Trophoblast cell (in vitro differentiated cells and primary cell): ENCODE data around the gene PSPC1.
"Not testable (repeated sequence)": the region's sequence is repeated elsewhere in the genome, so short reads cannot be mapped to it uniquely, and the experiment has no call there.

Experiments
- DNase-seq, 2 donors: peaks; one replicate each; pipeline ENCODE4 v3.0.0-alpha.2; 2016
- H2AFZ ChIP-seq: 2 replicates; pipeline ENCODE4 v1.6.1; 2013; ENCODE audit warnings: low read length, moderate library complexity, mild to moderate bottlenecking; ENCODE audit not compliant: insufficient read depth, poor library complexity
- H2AK5ac ChIP-seq: 2 replicates; pipeline ENCODE4 v1.6.1; 2013; ENCODE audit warnings: mild to moderate bottlenecking, low read length
- H2BK120ac ChIP-seq: 2 replicates; pipeline ENCODE4 v1.6.1; 2013; ENCODE audit warnings: low read length, mild to moderate bottlenecking, moderate library complexity; ENCODE audit not compliant: insufficient read depth, poor library complexity
- H2BK12ac ChIP-seq: 2 replicates; pipeline ENCODE4 v1.6.1; 2013; ENCODE audit warnings: mild to moderate bottlenecking, low read length, moderate library complexity
- H2BK5ac ChIP-seq: 2 replicates; pipeline ENCODE4 v1.6.1; 2013; ENCODE audit warnings: low read length, low read depth, moderate library complexity, mild to moderate bottlenecking; ENCODE audit not compliant: poor library complexity
- H3K14ac ChIP-seq: 2 replicates; pipeline ENCODE4 v1.6.1; 2013; ENCODE audit warnings: mild to moderate bottlenecking, low read length
- H3K18ac ChIP-seq: 2 replicates; pipeline ENCODE4 v1.6.1; 2013; ENCODE audit warnings: mild to moderate bottlenecking, low read length
- H3K23ac ChIP-seq: 2 replicates; pipeline ENCODE4 v1.6.1; 2013; ENCODE audit warnings: low read length
- H3K27ac ChIP-seq: 2 replicates; pipeline ENCODE4 v1.5.1; 2013; ENCODE audit warnings: low read depth, mild to moderate bottlenecking, inconsistent platforms, low read length, moderate library complexity
- H3K27me3 ChIP-seq: 2 replicates; pipeline ENCODE4 v1.6.1; 2013; ENCODE audit warnings: inconsistent platforms, mild to moderate bottlenecking, low read length, moderate library complexity; ENCODE audit not compliant: insufficient read depth
- H3K36me3 ChIP-seq, 2 experiments: 1 replicate in 1 of 2; 2 replicates in 1 of 2; pipeline ENCODE4 v1.6.1; 2013; ENCODE audit warnings: low read length in 2 of 2, mild to moderate bottlenecking in 2 of 2, moderate library complexity in 1 of 2; ENCODE audit not compliant: insufficient read depth in 2 of 2, control insufficient read depth in 1 of 2
- H3K4ac ChIP-seq: 2 replicates; pipeline ENCODE4 v1.6.1; 2013; ENCODE audit warnings: low read depth, mild to moderate bottlenecking, low read length, moderate library complexity
- H3K4me1 ChIP-seq, 2 experiments: 1 replicate in 1 of 2; 2 replicates in 1 of 2; pipeline ENCODE4 v1.6.1; 2013; ENCODE audit warnings: low read length in 2 of 2, mild to moderate bottlenecking in 2 of 2, moderate library complexity in 1 of 2; ENCODE audit not compliant: insufficient read depth in 2 of 2, control insufficient read depth in 1 of 2
- H3K4me2 ChIP-seq: 2 replicates; pipeline ENCODE4 v1.6.1; 2013; ENCODE audit warnings: inconsistent platforms, mild to moderate bottlenecking, low read length, moderate library complexity
- H3K4me3 ChIP-seq: 2 replicates; pipeline ENCODE4 v1.5.1; 2013; ENCODE audit warnings: mild to moderate bottlenecking, low read depth, low read length, inconsistent platforms
- H3K79me1 ChIP-seq: one replicate; pipeline ENCODE4 v1.6.1; 2013; ENCODE audit warnings: low read length
- H3K79me2 ChIP-seq: 2 replicates; pipeline ENCODE4 v1.6.1; 2013; ENCODE audit warnings: low read length, mild to moderate bottlenecking; ENCODE audit not compliant: control insufficient read depth, insufficient read depth, poor library complexity
- H3K9ac ChIP-seq: 2 replicates; pipeline ENCODE4 v1.6.1; 2013; ENCODE audit warnings: mild to moderate bottlenecking, low read length
- H3K9me3 ChIP-seq: 2 replicates; pipeline ENCODE4 v1.6.1; 2013; ENCODE audit warnings: low read depth, mild to moderate bottlenecking, control low read depth, inconsistent platforms, low read length; ENCODE audit not compliant: insufficient read depth
- H4K12ac ChIP-seq: 2 replicates; pipeline ENCODE4 v1.6.1; 2013; ENCODE audit warnings: low read depth, mild to moderate bottlenecking, low read length, moderate library complexity
- H4K8ac ChIP-seq: 2 replicates; pipeline ENCODE4 v1.6.1; 2013; ENCODE audit warnings: low read depth, mild to moderate bottlenecking, low read length, moderate library complexity
- H4K91ac ChIP-seq: one replicate; pipeline ENCODE4 v1.6.1; 2013; ENCODE audit warnings: low read depth, mild to moderate bottlenecking, low read length, moderate library complexity
- WGBS: extraction: QIAGEN DNeasy Blood & Tissue Kit; methylation state at CpG from one replicate; pipeline ENCODE4 v1.1.7; 2013; ENCODE audit warnings: missing lambda C conversion rate; ENCODE audit not compliant: insufficient read length, insufficient coverage; ENCODE audit errors: extremely low coverage; 5-methylcytosine and 5-hydroxymethylcytosine counted together

The PSPC1 gene

DNA sequence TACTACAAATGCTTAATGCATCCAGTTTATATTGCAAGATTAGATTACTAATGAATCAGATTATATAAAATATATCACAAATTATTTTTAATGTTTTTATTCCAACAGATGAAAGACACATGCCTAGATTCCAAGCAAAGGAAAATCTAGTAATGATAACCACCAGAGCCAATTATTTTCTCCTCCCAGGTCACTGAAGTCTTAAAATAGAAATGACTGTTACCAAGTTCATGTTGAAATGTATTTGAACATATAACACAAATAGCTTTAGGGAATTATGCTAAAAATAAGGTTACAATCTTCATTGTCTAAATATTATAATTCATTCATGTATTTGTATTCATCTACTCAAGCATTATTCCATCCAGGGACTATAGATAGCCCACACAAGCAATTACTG, 73.0 kb downstream of the PSPC1 start:
- H2AK5ac ChIP-seq, H4K12ac ChIP-seq, H3K9ac ChIP-seq, H2AFZ ChIP-seq, H3K14ac ChIP-seq, H3K4me3 ChIP-seq, H2BK12ac ChIP-seq, H3K27ac ChIP-seq, H3K4me2 ChIP-seq, H3K23ac ChIP-seq, H3K9me3 ChIP-seq, H4K91ac ChIP-seq, DNase-seq, H2BK5ac ChIP-seq, H3K4ac ChIP-seq, H3K36me3 ChIP-seq, H3K4me1 ChIP-seq, H4K8ac ChIP-seq, H3K79me2 ChIP-seq, H2BK120ac ChIP-seq, H3K79me1 ChIP-seq, H3K27me3 ChIP-seq, H3K18ac ChIP-seq: not testable (repeated sequence)

DNA sequence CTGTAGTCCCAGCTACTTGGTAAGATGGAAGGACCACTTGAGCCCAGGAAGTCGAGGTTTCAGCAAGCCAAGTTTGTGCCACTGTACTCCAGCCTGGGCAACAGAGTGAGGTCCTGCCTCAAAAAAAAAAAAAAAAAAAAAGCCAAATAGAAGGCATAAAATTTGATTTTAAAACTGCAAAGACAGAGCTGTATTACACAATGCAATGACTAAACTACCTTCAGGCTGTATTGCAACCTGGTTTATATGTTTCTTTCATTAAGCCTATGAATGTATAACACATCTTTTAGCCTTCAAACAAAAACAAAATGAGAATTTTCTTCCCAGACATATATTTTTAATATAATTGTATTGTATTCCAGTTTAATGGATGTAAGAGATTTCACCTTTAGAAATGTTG, 73.7 kb downstream of the PSPC1 start:
- H2AFZ ChIP-seq, H3K27me3 ChIP-seq, H4K8ac ChIP-seq, H3K79me1 ChIP-seq, H2AK5ac ChIP-seq, H2BK5ac ChIP-seq, H3K9ac ChIP-seq, H3K9me3 ChIP-seq, H3K4ac ChIP-seq, H3K18ac ChIP-seq, H3K23ac ChIP-seq, H2BK120ac ChIP-seq, H3K79me2 ChIP-seq, H4K91ac ChIP-seq, H3K14ac ChIP-seq, H3K4me1 ChIP-seq, H4K12ac ChIP-seq, H3K4me3 ChIP-seq, H3K4me2 ChIP-seq, H2BK12ac ChIP-seq, H3K36me3 ChIP-seq, H3K27ac ChIP-seq: not testable (repeated sequence)
- no CpG with 5 or more reads among the region's 1 CpG for WGBS
- peak in 1 of 2 donors; percentile 25 for DNase-seq

DNA sequence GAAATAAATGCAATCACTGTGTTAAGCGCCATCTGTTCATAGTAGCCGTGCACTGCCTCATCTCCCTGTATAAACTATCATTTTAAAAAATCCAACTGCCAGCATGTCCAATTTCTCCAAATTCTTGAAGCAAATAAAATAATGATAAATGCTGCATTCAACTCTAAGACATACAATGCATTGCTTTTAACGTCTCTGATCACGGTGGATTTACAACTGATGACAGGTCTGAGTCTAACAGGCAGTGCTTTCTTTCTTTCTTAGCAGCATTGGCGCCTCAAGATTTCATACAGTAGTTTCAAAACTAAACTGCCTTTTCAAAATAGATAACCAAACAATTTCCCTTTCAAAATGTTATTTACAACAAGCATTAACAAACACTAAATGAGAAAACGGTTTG, 78.5 kb downstream of the PSPC1 start:
- not testable (repeated sequence) for H3K79me2 ChIP-seq, H3K27me3 ChIP-seq, H3K4me3 ChIP-seq, H3K27ac ChIP-seq, H2BK5ac ChIP-seq, H3K18ac ChIP-seq, H3K4ac ChIP-seq, H2AFZ ChIP-seq, H3K36me3 ChIP-seq, H2BK12ac ChIP-seq, H3K23ac ChIP-seq, H3K14ac ChIP-seq, H3K9me3 ChIP-seq, DNase-seq, H2BK120ac ChIP-seq, H3K79me1 ChIP-seq, H4K8ac ChIP-seq, H4K91ac ChIP-seq, H3K9ac ChIP-seq, H3K4me2 ChIP-seq, H4K12ac ChIP-seq, H2AK5ac ChIP-seq, H3K4me1 ChIP-seq
- no CpG with 5 or more reads among the region's 6 CpGs for WGBS

DNA sequence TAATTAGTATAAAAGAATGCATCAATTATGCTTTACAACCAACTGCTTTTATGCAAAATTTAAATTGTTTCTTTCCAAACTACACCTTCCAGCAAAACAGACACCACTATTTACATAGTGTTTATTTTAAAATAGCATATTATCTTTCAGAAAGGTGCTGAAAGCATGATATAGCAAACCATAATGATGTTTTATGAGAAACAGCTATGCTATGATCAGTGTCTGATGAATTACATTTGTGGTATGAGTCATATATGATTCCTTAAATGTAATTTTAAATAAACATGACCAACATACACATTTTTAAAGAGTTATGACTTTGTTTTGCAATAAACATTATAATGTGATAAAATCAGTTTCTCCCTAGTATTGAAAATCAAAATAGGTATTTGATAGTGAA, 81.1 kb downstream of the PSPC1 start:
- H3K9me3 ChIP-seq, H3K9ac ChIP-seq, H2BK12ac ChIP-seq, H2BK120ac ChIP-seq, H3K18ac ChIP-seq, H4K91ac ChIP-seq, H3K27me3 ChIP-seq, H4K8ac ChIP-seq, H4K12ac ChIP-seq, H3K79me1 ChIP-seq, H2BK5ac ChIP-seq, H2AK5ac ChIP-seq, H3K36me3 ChIP-seq, H3K27ac ChIP-seq, H3K23ac ChIP-seq, H3K4me1 ChIP-seq, DNase-seq, H3K14ac ChIP-seq, H3K4ac ChIP-seq, H3K79me2 ChIP-seq, H3K4me2 ChIP-seq, H2AFZ ChIP-seq, H3K4me3 ChIP-seq: not testable (repeated sequence)

DNA sequence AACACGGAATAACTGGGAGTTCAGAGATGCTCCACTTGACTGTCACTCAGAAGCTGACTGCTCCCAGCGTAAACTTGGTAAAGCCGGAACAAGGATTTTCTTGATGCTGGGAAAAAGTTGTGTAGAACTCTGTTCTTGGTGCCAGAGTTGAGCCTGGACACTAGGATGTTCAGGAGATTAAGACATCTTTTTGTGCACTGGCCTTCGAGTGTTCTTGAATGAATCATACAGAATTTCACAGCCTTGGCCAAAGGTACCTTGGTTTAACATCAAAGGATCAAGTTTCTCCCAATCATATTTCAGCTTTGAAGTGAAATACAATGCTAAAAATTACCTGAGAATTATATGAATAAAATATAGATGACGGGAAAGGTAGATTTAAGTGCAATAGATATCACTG, 81.8 kb downstream of the PSPC1 start:
- not testable (repeated sequence) for H3K9ac ChIP-seq, H2BK12ac ChIP-seq, H3K14ac ChIP-seq, DNase-seq, H2BK120ac ChIP-seq, H3K4ac ChIP-seq, H3K27ac ChIP-seq, H3K79me2 ChIP-seq, H3K9me3 ChIP-seq, H3K18ac ChIP-seq, H2BK5ac ChIP-seq, H4K12ac ChIP-seq, H4K91ac ChIP-seq, H3K4me1 ChIP-seq, H3K79me1 ChIP-seq, H3K4me3 ChIP-seq, H3K4me2 ChIP-seq, H3K27me3 ChIP-seq, H2AK5ac ChIP-seq, H3K23ac ChIP-seq, H3K36me3 ChIP-seq, H2AFZ ChIP-seq, H4K8ac ChIP-seq
- no CpG with 5 or more reads among the region's 5 CpGs for WGBS
